NCI-H1694 treated with DMSO at 0.1 percent for 48 hours (cell line): ENCODE measurements around the gene GP1BA.
A peak's percentile ranks its signal among the peaks of the same experiment; 100 is the strongest.
"Not testable (repeated sequence)": the region's sequence is repeated elsewhere in the genome, so short reads cannot be mapped to it uniquely, and the experiment has no call there.

Source experiments
- DNase-seq: peaks from one replicate; lab custom pipeline; 2025; lab: John Stamatoyannopoulos, UW

Gene GP1BA

GRCh38 chr17:4901648-4902344 is 30.3 kb upstream of the GP1BA start:
- DNase-seq: no peak

GRCh38 chr17:4902540-4902939 is 29.5 kb upstream of the GP1BA start:
- no peak for DNase-seq

- peak; percentile 69 for DNase-seq
These were observed 28.8 kb upstream of the GP1BA start, which contains the start of gene CHRNE for GRCh38 chr17:4903051-4903818. CHRNE (minus strand) TSS chr17:4903098; CDS start chr17:4903063, 35 bp downstream.

- DNase-seq: not testable (repeated sequence)
These were observed 25.4 kb upstream of the GP1BA start for GRCh38 chr17:4906642-4907041.

GRCh38 chr17:4908301-4908700 is 23.8 kb upstream of the GP1BA start:
- no peak for DNase-seq

- peak; percentile 65 for DNase-seq
These were observed 23.2 kb upstream of the GP1BA start for GRCh38 chr17:4908711-4909496.

GRCh38 chr17:4913994-4914393 is 18.1 kb upstream of the GP1BA start:
- no peak for DNase-seq

GRCh38 chr17:4914551-4914950 is 17.5 kb upstream of the GP1BA start:
- DNase-seq: not testable (repeated sequence)

- DNase-seq: no peak
These were observed 12.5 kb upstream of the GP1BA start for GRCh38 chr17:4919511-4920047.

GRCh38 chr17:4920351-4921048 is 11.6 kb upstream of the GP1BA start:
- DNase-seq: no peak

GRCh38 chr17:4921320-4921719 is 10.8 kb upstream of the GP1BA start:
- no peak for DNase-seq

GRCh38 chr17:4926577-4927335 is 5.3 kb upstream of the GP1BA start:
- not testable (repeated sequence) for DNase-seq

GRCh38 chr17:4928881-4929280 is 3.2 kb upstream of the GP1BA start:
- DNase-seq: no peak

- DNase-seq: no peak
These were observed 679 bp downstream of the GP1BA start for GRCh38 chr17:4932756-4933155.

GRCh38 chr17:4933646-4934045 is 1.6 kb downstream of the GP1BA start:
- no peak for DNase-seq

GRCh38 chr17:4934173-4934979 is 2.3 kb downstream of the GP1BA start:
- no peak for DNase-seq

GRCh38 chr17:4935650-4936049 is 3.6 kb downstream of the GP1BA start:
- DNase-seq: no peak

- no peak for DNase-seq
These were observed 4.4 kb downstream of the GP1BA start for GRCh38 chr17:4936436-4936835.

GRCh38 chr17:4937553-4937952 is 5.5 kb downstream of the GP1BA start:
- no peak for DNase-seq

GRCh38 chr17:4938069-4938491 is 6.0 kb downstream of the GP1BA start:
- DNase-seq: no peak
